HG03060 (cell line): ENCODE measurements around the gene PPM1M.

Source experiments
- ATAC-seq: cut with Tn5 transposase; IDR thresholded peaks from one replicate; pipeline ENCODE4 v1.9.1; 2021; ENCODE audit warnings: low read depth, moderate number of reproducible peaks; ENCODE audit not compliant: unreplicated experiment

Gene PPM1M

DNA sequence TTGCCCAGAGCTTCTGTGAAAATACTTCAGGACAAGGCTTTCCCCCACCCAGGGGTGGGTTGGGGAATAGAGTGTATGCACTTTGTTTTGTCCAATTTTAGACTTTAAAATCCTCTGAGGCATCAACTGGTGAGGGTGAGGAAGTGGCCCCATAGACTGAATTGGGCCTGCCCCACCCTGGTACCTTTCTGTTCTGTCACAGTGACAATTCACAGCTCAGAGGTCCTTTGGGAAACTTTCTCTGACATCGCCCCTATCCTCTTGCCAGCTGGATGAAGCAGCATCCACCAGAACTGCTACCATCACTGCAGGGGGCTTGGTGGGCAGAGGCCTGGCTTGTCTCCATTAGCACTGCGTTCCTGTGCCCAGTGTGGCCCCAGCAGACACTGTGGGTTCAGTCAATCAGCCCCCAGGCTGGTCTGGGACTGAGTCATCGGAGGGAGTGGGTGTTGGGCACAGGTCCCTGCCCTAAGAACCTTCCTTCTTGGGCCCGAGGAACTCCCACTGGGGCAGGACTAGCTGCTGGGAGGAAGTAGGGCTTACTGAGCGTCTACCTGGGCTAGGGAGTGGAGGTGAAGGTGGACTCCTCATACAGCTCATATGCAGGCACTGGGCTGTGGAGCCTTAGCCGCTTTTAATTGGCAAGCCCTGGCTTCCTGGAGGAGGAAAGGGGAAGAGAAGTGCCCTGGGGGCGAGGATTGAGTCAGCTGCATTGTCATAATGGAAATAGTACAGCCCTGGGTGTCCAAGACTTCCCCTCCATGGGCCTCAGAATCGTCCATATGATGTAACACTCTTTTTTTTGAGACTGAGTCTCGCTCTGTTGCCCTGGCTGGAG lies 1.5 kb upstream of the PPM1M start:
- no peak for ATAC-seq

- ATAC-seq: no peak
Observed at GRCh38 chr3:52246264-52246620, 683 bp downstream of the PPM1M start.

- no peak for ATAC-seq
Observed at GRCh38 chr3:52246728-52247408, 1.3 kb downstream of the PPM1M start.

DNA sequence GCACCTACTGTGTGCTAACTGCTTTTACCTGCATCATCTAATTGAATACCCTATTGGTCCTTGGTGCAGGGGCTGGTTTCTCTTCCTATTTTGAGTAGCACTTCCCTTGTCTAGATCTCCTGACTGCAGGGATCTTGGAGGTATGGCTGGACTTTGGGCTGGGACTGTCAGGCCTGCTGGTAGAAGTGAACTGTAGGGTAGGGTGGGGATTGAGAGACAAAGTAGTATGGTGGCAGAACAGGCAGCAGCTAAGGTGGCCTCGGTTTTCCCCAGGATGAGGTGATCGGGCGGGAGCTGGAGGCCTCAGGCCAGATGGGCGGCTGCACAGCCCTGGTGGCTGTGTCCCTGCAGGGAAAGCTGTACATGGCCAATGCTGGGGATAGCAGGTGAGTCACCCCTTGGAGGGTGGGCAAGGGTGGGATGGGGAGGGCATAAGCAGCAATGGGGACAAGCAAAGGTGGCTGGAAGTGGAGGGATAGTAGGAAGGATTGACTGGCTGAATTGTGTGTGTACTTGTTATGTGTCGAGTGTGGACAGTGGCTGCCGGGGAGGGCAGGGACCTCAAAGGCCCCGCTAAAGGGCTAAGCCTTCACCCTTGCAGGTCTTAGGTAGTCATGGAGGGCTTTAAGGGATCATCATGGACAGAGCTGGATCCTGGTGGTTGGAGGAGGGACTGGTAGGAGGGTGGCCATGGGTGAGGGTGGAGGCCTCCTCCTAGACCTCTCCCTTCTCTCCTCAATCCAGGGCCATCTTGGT lies 2.0 kb downstream of the PPM1M start:
- no peak for ATAC-seq

DNA sequence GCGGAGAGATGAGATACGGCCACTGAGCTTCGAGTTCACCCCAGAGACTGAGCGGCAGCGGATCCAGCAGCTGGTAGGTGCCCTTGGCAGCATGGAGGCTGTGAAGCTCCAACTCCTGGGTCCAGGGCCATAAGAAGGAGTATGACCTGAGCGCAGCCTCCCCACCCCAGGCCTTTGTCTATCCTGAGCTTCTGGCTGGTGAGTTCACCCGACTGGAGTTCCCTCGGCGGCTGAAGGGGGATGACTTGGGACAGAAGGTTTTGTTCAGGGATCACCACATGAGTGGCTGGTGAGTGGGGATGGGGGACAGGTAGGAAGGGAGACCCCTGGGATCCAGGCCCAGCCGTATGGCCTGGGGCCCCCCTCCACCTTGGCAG lies 2.6 kb downstream of the PPM1M start:
- ATAC-seq: no peak

GRCh38 chr3:52248816-52249547 lies 3.4 kb downstream of the PPM1M start:
- ATAC-seq: no peak

GRCh38 chr3:52249683-52250082 lies 4.1 kb downstream of the PPM1M start:
- no peak for ATAC-seq

DNA sequence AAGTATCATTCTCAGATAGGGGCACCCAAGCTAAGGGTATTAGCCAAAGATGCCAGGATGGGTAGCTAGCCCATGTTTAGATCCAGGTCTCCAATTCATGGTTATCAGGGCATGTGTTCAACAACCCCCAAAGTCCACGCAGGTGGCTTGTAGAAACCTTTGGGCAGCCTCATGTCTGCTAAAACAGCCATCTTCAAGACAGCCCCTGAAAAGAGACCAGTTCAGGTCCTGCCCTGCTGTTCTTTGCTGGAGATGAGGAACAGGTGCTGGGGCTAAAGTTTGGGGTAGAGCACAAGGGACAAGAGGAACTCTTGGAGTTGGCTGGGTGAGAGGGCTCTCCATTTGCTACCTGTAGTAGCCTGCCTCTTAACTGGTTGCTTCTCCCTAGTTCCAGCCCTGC lies 4.6 kb downstream of the PPM1M start:
- ATAC-seq: no peak

- peak; percentile 94 for ATAC-seq
Observed at GRCh38 chr3:52253314-52254304, 8.1 kb downstream of the PPM1M start.

DNA sequence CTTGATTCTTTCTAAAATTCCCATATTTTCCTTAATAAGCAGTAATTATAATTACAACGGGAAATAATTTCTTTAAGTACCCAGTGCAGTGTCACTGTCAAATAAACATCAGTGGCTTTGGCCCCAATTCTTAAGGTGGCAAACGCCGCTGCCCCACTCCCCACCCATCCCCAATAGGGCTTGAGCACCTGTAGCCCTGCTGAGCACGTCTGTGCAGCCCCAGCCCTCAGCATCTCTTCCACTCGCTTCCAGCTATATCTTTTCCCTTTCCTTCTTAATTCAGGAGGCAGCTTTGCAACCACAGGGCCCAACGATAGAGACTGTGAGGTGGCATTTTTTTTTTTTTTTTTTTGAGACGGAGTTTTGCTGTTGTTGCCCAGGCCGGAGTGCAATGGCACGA lies 9.0 kb downstream of the PPM1M start:
- no peak for ATAC-seq

GRCh38 chr3:52256159-52256558 lies 10.6 kb downstream of the PPM1M start:
- no peak for ATAC-seq

DNA sequence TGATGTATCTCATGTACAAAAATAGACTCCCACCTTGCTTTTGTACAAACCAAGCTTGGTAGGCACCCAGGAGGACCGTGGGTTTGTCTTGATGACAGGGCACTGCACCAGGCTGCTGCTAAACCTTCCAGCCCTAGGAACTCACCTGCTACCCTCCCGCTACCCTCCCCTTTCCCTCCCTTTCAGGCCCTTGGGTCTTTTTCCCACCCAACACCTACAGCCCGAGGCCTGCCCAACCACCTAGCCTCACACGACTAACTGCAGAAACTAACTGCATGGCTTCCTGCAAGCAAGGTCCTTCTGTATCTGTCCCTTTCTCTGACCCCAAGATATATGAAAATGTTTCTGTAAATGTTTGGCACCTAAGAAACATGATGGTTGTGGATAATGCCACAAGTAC lies 11.1 kb downstream of the PPM1M start:
- no peak for ATAC-seq

- no peak for ATAC-seq
Observed at GRCh38 chr3:52257911-52258310, 12.4 kb downstream of the PPM1M start.

GRCh38 chr3:52259035-52259434 lies 13.5 kb downstream of the PPM1M start:
- ATAC-seq: no peak

GRCh38 chr3:52259448-52259847 lies 13.9 kb downstream of the PPM1M start:
- no peak for ATAC-seq

GRCh38 chr3:52262447-52262846 lies 16.9 kb downstream of the PPM1M start:
- no peak for ATAC-seq

DNA sequence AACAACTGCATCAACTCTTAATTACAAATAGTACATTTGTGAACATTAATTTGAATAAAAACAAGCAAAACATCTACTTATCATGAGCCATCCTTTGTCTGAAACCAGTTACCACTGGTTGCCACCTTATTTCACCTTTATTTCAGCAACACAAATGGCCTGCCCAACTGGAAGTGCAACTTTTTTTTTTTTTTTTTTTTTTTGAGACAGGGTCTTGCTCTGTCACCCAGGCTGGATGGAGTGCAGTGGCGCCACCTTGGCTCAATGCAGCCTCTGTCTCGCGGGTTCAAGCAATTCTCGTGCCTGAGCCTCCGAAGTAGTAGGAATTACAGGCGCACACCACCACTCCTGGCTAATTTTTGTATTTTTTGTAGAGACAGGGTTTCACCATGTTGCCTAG lies 19.8 kb downstream of the PPM1M start:
- no peak for ATAC-seq

DNA sequence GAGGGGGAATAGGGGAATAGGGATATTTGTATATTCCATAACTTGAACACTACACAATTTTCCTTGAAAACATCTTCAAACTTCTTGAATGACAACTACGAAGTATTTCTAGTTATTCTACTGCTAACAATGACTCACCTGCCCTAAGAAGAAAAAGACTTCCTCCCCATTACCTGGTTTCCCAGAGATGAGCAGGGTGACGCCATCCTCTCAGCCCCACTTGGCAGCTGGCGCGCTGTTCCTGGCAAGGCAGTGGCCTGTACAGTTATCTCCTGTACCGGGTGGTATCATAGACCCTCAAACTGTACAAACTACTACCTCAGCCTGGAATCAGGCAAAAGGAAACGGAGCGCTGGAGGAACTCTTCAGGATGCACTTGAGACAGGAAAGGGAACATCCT lies 22.5 kb downstream of the PPM1M start:
- no peak for ATAC-seq

GRCh38 chr3:52269776-52270175 lies 24.2 kb downstream of the PPM1M start:
- ATAC-seq: no peak
